HG03095 (cell line): ENCODE data around the gene SCYL2.
A peak's percentile ranks its signal among the peaks of the same experiment; 100 is the strongest.
"Not testable (repeated sequence)": the region's sequence is repeated elsewhere in the genome, so short reads cannot be mapped to it uniquely, and the experiment has no call there.

ENCODE experiments used
- ATAC-seq: cut with Tn5 transposase; IDR thresholded peaks from one replicate; pipeline ENCODE4 v1.9.1; 2021; ENCODE audit warnings: moderate library complexity; ENCODE audit not compliant: unreplicated experiment

SCYL2 gene, protein sequence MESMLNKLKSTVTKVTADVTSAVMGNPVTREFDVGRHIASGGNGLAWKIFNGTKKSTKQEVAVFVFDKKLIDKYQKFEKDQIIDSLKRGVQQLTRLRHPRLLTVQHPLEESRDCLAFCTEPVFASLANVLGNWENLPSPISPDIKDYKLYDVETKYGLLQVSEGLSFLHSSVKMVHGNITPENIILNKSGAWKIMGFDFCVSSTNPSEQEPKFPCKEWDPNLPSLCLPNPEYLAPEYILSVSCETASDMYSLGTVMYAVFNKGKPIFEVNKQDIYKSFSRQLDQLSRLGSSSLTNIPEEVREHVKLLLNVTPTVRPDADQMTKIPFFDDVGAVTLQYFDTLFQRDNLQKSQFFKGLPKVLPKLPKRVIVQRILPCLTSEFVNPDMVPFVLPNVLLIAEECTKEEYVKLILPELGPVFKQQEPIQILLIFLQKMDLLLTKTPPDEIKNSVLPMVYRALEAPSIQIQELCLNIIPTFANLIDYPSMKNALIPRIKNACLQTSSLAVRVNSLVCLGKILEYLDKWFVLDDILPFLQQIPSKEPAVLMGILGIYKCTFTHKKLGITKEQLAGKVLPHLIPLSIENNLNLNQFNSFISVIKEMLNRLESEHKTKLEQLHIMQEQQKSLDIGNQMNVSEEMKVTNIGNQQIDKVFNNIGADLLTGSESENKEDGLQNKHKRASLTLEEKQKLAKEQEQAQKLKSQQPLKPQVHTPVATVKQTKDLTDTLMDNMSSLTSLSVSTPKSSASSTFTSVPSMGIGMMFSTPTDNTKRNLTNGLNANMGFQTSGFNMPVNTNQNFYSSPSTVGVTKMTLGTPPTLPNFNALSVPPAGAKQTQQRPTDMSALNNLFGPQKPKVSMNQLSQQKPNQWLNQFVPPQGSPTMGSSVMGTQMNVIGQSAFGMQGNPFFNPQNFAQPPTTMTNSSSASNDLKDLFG

DNA sequence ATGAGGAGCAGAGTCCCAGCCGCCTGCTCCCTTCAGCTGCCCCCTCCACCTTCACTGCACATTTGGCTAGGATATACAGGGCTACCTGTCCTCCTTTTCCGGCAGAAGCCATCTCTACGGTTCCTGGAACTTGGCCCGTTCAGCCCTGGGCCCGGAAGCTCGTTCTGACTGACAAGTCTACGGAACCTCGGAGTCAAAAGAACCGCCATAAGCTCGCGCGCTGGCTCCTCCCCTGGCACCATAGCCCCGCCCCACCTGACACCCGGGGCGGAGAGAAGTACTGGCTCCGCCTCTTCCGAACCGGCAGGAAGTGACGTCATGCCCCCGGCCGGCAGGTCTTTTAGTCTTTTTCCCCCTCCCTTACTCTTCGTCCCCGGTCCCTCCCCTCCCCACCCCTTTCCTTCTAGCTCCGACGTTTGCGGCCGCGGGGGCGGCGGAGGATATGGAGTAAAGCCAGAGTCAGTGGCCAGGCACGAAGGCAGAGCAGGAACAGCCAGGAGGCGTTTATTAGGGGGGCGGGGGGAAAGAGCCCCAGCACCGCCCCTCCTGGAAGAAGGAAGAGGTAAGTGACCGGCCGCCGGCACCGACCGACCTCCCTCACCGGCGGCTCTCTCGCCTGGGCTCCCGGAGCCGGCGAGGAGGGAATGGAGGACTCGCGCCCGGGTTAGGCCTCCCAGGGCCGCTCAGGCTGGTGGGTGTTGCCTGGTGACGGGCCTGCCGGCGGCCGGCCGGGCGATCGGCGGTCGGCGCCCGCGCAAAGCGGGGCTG is at the start of gene SCYL2, which contains the start of gene DEPDC4:
SCYL2 (plus strand) TSS at position 343 of the 768 bp plus-strand sequence. CDS start 15,794 bp downstream, outside the sequence.
DEPDC4 (minus strand) TSS at position 245 of the 768 bp plus-strand sequence; CDS start at position 242, 3 bp downstream.
- ATAC-seq, result peak; percentile 91

DNA sequence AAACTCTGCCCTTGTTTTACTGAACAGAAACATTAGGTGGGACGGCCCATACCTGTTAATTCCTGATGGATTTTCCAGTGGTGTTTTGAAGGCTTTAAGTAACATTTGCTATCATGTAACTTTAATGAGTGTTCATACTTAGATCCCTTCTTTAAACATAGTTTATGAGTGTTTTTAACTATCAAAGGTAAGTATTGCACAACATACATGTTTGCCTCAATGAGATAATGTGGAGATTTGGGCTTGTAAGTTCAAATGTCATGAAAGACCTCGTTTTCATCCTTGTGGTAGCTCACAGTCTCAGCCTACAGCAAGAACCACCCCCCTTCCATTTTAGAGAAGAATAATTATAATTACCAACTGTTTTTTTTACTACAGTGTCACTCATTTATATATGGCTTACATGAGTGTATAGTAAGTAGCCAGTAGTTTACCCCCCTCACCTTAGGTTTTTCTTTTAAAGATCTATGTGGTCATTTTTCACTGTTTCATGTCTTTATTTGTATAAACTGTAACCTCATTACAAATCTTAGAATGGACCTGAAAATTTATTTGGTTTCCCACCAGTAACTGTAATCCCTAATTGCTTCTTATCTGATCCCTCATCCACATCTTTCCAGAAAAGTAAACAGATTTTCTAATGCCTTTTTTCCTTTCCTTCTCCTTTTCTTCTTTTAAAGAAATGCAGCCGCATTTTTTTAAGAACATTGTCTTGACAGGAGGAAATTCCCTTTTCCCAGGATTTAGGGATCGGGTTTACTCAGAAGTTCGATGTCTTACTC is 47.5 kb upstream of the SCYL2 start:
- no peak for ATAC-seq

DNA sequence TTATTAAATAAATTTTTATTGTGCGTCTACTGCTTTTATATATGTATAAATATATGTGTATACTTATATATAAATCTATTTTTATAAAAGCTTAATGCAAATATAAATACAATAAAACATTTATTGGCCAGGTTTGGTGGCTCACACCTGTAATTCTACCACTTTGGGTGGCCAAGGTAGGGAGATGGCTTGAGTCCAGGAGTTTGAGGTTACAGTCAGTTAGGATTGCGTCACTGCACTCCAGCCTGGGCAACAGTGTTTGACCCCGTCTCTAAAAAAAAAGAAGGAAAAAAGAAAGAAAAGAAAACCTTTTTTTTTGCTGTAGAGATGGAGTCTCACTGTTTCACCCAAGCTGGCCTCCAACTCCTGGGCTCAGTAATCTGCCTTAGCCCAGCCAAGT is 45.5 kb upstream of the SCYL2 start:
- ATAC-seq, result no peak

DNA sequence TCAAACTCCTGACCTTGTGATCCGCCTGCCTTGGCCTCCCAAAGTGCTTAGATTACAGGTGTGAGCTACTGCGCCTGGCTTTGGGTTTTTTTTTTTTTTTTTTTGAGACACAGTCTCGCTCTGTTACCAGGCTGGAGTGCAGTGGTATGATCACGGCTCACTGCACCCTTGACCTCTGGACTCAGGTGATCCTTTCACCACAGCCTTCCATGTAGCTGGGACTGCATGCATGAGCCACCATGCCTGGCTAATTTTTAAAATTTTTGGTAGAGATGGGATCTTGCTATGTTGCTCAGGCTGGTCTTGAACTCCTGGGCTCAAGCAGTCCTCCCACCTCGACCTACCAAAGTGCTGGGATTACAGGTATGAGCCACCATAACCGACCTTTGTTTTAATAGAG is 44.8 kb upstream of the SCYL2 start:
- not testable (repeated sequence) for ATAC-seq

DNA sequence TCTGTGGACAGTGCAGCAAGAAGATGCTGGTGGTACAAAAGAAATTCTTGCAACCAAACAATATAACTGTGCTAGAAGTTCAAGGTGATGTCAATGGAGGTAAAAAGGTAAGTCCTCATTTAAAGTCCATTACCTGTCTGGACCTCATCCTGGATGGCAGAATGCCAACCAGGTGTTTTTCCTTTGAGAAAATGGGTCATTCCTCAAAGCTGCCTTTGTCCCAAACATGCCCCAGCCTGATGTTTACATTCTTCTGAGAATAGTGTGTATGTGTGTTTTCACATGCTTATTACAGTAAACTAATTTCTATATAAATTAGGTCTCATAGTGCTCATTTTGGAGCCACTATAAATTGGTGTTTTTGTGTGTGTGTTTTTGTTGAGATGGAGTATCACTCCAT is 41.5 kb upstream of the SCYL2 start:
- ATAC-seq, result no peak

DNA sequence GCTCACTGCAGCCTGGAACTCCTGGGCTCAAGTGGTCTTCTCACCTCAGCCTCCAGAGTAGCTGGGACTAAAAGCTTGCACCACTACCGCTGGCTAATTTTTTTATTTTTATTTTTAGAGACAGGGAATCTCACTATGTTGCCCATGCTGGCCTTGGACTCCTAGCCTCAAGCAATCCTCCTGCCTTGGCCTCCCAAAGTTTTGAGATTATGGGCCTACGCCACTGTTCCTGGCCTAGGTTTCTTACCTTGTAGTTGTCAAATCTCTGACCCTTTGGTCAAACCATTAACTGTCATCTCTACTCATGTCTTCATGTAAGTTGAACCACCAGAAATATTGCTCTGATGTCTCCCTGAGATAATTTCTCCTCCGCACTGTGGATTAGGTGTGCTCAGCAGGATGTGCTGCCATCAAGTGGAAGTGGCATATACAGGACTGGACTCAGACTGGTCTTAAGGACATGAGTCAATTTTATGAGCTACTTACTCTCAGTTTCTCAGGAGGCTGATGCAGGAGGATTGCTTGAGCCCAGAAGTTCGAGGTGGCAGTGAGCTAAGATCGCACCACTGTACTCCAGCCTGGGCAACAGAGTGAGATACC is 37.8 kb upstream of the SCYL2 start:
- no peak for ATAC-seq

DNA sequence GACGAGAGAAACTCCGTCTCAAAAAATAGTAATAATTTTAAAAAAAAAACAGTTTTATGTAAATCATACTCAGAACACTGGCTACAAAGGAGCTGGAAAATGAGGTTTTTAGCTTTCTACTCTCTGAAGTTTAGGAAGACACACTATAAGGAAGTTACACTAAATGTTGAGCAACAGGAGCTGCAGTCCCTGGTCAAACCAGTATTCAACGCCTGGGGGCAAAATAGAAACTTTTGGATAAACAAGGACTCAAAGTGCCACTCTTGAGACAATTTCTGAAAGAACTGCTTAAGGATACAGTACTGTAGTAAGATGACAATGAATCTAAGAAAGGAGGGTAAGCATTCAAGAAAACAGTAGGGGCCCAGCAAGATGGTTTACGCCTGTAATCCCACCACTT is 37.1 kb upstream of the SCYL2 start:
- ATAC-seq, result no peak

DNA sequence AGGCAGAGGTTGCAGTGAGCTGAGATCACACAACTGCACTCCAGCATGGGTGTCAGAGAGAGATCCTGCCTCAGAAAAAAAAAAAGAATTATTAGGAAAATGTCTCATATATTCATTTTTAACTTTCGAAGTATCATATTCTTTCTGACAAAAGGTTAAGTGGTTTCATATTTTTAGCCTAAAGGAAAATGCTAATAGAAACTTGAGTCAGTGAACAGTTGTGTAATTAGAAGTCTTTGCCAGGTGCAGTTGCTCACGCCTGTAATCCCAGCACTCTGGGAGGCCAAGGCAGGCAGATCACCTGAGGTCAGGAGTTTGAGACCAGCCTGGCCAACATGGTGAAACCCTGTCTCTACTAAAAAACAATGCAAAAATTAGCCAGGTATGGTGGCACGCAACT is 35.1 kb upstream of the SCYL2 start:
- ATAC-seq, result not testable (repeated sequence)

DNA sequence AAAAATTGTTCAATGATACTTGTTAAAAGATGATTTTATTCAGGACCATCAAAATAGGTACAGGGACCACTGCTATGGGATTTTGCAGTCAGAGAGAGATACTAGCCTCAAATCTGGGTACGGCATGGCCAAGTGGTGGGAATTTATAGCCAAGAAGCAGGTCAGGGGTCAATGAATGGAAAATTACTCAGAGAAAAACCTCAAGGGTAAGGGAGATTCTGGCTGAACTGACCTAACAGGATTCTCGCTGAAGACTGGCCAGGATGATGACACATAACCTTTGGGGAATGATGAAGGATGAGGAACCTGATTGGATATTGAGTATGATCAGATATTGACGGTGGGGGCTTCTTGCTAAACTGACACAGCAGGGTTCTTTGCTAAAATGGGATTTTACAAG is 32.8 kb upstream of the SCYL2 start:
- no peak for ATAC-seq

DNA sequence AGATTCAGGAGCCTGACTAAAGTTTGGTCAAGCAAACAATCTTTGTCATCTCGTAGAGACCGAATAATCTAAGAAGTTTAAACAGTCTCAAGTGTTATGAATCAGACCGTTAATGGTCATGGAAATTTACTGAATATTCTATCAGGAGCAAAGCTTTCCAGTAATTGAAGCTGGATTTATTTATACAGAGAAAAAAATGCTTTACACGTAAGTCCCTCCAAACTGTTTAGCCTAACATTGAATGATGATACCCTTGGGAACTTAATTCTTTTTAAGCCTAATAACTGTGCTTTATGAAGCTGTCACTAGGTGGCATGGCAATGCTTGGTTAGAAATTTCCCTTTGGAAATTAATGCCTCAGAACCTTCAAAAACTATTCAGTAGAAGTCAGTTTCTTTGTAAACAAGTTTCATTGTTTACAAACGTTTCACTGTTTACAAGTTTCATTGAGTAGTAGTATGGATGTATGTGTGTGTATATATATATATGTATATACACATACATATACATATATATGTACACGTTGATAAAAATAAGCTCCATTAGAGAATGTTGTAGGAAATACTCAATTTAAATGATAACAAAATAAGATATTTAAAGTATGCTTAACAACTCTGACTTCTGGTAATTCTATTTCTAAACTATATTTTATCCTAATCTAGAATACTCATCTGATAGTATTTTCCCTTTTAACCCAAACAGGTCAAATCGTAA is 32.2 kb upstream of the SCYL2 start:
- no peak for ATAC-seq

DNA sequence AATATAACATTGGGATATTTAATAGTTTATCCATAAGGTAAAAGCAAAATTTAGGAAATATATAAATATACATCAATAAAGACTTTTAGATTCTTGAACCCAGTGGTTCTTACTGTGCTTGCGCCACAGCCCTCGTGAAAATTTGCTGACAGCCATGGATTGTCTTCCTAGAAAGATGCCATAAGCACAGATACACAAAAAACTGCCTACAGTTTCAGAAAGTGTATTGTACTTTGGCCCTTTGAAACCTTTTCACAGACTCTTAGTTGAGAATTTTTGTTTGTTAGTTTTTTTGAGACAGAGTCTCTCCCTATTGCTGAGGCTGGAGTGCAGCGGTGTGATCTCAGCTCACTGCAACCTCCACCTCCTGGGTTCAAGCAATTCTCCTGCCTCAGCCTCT is 28.2 kb upstream of the SCYL2 start:
- no peak for ATAC-seq

DNA sequence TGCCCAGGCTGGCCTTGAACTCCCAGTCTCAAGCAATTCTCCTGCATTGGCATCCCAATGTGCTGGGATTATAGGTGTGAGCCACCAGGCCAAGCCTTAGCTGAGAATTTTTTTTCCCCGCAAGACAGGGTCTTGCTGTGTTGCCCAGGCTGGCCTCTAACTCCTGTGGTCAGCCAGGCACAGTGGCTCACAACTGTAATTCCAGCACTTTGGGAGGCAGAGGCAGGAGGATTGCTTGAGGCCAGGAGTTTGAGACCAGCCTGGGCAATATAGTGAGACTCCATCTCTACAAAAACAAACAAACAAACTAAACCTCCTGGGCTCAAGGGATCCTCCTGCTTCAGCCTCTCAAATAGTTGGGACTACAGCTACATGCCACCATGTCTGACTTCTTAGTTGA is 27.4 kb upstream of the SCYL2 start:
- ATAC-seq, result no peak

DNA sequence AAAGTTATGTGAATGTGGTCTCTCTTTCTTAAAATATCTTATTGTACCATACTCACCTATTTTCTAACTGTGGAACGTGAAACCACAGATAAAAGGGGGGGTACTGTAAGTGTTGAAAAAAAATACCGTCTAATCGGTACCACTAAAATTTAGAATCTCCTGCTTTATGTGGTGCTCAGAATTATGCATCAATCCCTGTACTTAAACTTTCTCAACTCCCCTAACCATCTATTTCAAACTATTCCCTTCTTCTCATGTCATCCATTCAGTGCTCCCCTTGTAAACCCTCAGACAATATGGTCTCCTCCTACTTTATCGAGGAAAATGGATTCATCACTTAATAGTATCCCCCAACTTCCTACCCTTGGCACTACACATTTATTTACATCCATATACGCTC is 23.8 kb upstream of the SCYL2 start:
- no peak for ATAC-seq

DNA sequence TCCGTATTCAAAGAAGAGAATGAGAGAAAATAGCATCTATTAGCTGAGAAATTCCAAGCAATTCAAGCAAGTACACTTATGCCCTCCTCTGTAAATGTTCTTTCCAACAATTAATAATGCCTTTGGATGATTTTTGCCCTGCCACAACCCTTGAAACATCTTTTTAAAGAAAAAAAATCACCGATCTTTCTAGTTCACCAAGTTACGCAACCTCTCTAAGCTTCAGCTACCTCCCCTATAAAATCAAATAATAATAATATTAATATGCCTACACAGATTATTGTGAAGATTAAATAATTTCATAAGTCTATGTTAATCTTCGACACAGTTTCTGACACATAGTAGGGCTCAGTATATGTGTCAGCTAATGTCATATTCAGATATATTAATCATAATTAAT is 19.2 kb upstream of the SCYL2 start:
- no peak for ATAC-seq

DNA sequence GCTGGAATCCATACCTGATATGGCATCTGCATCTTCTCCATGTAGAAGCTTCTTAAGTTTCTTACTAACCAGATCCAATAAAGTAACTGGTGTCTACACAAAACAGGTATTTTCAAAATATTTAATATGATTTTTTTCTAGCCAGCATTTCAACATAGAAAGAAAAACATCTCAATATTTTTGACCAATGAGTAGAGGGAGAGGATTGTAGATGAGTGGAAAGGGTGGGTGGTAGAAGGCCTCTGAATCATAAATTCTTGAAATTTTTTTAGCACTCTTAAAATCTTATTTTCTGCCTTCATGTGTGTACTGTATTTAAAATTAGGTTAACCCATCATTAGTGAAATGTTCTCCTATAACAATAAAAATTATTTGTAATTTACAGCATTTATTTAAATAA is 18.1 kb upstream of the SCYL2 start:
- ATAC-seq, result no peak

DNA sequence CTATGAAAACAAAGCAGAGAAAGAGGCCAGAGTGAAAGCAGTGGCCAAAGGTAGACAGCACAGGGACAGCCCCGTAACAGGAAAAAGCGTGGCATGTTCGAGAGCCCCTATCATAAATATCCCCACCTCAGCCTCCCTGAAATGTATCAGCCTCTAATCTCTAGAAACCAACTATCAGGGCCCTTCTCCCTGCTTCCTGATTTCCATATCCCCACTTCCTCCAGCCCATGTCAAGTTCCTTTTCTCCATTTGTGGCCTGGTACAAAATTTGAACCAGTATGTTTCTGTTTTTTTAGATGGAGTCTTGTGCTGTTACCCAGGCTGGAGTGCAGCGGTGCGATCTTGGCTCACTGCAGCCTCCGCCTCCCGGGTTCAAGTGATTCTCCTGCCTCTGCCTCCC is 17.0 kb upstream of the SCYL2 start:
- no peak for ATAC-seq

DNA sequence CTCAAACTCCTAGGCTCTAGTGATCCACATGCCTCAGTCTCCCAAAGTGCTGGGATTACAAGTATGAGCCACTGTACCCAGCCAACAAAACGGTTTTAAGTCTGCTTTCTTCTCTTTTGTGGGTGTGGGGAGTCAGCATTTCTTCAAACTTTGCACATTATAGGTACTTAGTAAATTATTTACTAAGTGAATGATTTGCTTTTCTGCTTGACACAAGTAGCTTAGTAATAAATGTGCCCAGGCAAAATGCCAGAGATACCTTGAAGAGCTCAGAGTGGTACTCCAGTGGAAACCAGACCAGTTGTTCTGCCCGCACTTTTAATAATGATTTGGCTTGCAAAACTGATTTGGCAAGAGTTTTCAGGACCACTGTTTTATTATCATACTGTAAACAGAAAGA is 15.1 kb upstream of the SCYL2 start:
- no peak for ATAC-seq

DNA sequence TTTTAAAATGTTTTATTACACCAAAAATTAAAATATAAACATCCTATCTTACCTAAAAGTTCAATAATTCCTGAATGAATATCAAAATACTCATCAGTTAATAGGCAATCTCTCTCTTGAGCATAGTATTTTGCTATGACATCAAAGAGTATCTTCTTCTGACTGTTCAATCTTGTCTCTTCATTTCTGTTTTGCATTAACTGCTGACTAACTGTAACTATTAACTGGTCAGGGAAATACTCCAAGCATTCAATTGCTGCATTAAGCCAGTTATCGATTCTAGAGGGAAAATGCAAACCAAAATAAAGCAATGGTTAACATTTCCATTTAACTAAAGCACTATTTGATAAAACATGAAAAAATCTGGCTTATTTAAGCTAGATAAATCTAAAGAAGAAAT is 13.5 kb upstream of the SCYL2 start:
- no peak for ATAC-seq

DNA sequence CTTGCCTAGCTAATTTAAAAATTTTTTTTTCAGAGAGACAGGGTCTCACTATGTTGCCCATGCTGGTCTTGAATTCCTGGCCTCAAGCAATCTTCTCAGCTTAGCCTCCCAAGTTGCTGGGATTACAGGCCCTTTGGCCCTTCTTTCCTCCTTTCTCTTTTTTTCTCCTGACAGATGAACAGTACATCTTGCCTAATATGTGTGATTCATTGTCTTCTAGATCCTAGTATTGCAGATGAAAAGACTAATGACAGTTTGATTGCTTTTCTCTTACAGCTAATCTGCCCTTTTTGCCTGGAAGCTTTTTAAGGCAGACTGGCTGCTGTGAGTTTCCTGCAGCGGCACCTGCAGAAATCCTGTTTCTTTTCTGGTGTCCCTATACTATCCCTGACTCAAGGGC is 12.1 kb upstream of the SCYL2 start:
- ATAC-seq, result no peak
